K562 (cell line): Measurements from ENCODE around the gene HSPA1L. TPM values are rescaled to one million over a fixed set of nuclear protein-coding genes. Genes with fewer than 3 reads are reported as not detected.
A peak's percentile ranks its signal among the peaks of the same experiment; 100 is the strongest.

Experiments used
- BACH1 ChIP-seq: fragments of 200-800 bp; sonication (Bioruptor generic); IDR thresholded peaks from 2 replicates; pipeline ENCODE4 v1.6.1; 2016; ENCODE audit warnings: missing genetic modification characterization, missing compliant biosample characterization
- FOXK2 ChIP-seq, 2 experiments: fragments of 450-650 bp; IDR thresholded peaks in 1 of 2; conservative IDR thresholded peaks in 1 of 2; 2 replicates each; pipeline ENCODE4 v1.6.1; 2016; ENCODE audit warnings: low read depth in 2 of 2, mild to moderate bottlenecking in 1 of 2
- NUFIP1 ChIP-seq: fragments of 450-650 bp; IDR thresholded peaks from 2 replicates; pipeline ENCODE4 v1.6.1; 2018; ENCODE audit not compliant: partially characterized antibody
- PCBP1 ChIP-seq: fragments of 200-400 bp; formaldehyde crosslinking; IDR thresholded peaks from 2 replicates; pipeline ENCODE4 v1.6.1; 2018; ENCODE audit warnings: mild to moderate bottlenecking, low read depth, low read length; ENCODE audit not compliant: poor library complexity, severe bottlenecking
- PML ChIP-seq: IDR thresholded peaks from 2 replicates; pipeline ENCODE4 v1.6.1; 2012; ENCODE audit warnings: low read length, inconsistent platforms
- SMARCC2 ChIP-seq: fragments of 450-650 bp; IDR thresholded peaks from 2 replicates; pipeline ENCODE4 v1.6.1; 2017; ENCODE audit warnings: antibody characterized with exemption, moderate library complexity, mild to moderate bottlenecking, low read depth
- THAP7 ChIP-seq: fragments of 250-450 bp; sonication (Bioruptor Pico); IDR thresholded peaks from 2 replicates; pipeline ENCODE4 v1.5.0; 2021
- U2AF2 ChIP-seq: fragments of 200-400 bp; formaldehyde crosslinking; optimal IDR thresholded peaks from 2 replicates; pipeline ENCODE3; 2017; ENCODE audit warnings: low read depth, mild to moderate bottlenecking, low read length
- ZFP36 ChIP-seq: fragments of 150-350 bp; IDR thresholded peaks from 2 replicates; pipeline ENCODE4 v1.6.1; 2018; ENCODE audit warnings: low read length, low read depth; ENCODE audit not compliant: partially characterized antibody
- ZNF24 ChIP-seq: fragments of 450-650 bp; IDR thresholded peaks from 2 replicates; pipeline ENCODE4 v1.6.1; 2016
- polyA plus RNA-seq, 8 experiments: library from polyadenylated mRNA; depleted of rRNA in 4 of 8; stranded (reverse) in 5 of 8; unstranded in 3 of 8; fragments of >200 nt; fragmentation: Nextera tagmentation in 2 of 8; fragmentation: Illumina TruSeq in 1 of 8; extraction: Ambion mirVana in 2 of 8; extraction: Trizol in 1 of 8; gene quantifications; 2 replicates each; pipeline versions ENCODE4 v1.2.1 to v1.2.3, GENCODE V29; 2011 to 2014; ENCODE audit warnings: inconsistent platforms in 1 of 8, missing spikeins in 1 of 8
- total RNA-seq, 7 experiments: library from RNA; depleted of rRNA in 6 of 7; stranded (reverse); fragments of >200 nt in 6 of 7; fragmentation: Illumina TruSeq in 2 of 7; extraction: Trizol in 2 of 7; gene quantifications; 2 replicates each; pipeline versions ENCODE4 v1.2.1 to v1.2.3, GENCODE V29; 2011 to 2021; ENCODE audit warnings: low replicate concordance in 1 of 7
- TF ChIP-seq, protein P1 (sequence below): fragments of 250-450 bp; sonication (Bioruptor Pico); IDR thresholded peaks from 2 replicates; pipeline ENCODE4 v1.5.0; 2021
- TF ChIP-seq, protein P2 (sequence below): fragments of 250-450 bp; sonication (Bioruptor Pico); IDR thresholded peaks from 2 replicates; pipeline ENCODE4 v1.8.0; 2021; ENCODE audit warnings: mild to moderate bottlenecking, moderate library complexity
- TF ChIP-seq, protein P3 (sequence below): fragments of 200-600 bp; sonication (generic); IDR thresholded peaks from one replicate; pipeline ENCODE4 v1.6.1; 2012; ENCODE audit warnings: mild to moderate bottlenecking, low read depth, low read length, inconsistent platforms

Gene HSPA1L
- total and polyA plus RNA-seq, 9 of the 15 experiments (the other 6 are each of a cell fraction or from before 2014, with no cell fraction given) = 0.14 to 2.1 (median 1.3) TPM

DNA sequence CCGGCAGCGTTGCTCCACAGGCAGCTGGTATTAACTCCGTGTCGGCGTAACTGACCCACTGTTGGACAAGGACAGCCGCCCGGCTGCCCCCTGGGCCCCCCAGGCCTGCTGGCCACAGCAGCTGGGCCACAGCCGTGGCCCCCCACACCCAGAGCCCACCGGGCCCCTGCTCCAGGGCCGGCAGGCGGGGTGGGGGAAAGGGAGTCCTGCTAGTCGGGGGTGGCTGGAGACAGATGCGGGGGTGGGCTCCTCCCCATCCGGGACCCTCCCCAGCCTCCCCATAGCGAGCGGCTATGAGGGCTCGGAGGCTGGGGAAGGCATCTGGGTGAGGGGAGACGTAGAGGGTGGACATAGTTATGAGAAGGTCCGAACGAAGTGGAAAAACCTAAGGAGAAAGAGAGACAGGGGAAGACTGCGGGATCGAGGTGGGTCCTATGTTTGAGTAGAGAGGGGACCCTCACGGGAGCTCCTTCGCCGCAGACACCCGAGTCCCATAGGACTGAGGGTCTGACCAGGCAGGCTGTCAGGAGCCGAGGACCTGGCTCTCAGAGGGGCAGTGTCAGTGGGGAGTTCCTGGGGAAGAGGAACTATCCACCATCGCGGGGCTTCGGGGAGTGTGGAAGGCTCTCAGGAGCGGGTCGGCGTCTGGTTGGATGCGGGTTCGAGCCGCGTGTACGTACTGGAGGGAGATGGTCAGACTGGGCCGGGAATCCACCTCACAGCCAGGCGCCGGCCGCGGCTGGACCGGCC is 20.0 kb downstream of the HSPA1L start (continued):
- TF ChIP-seq THAP7 (CRISPR knock-in tag) = no peak
- no peak for TF ChIP-seq PML
- no peak for TF ChIP-seq BACH1 (tag)
- TF ChIP-seq PCBP1 = no peak
- TF ChIP-seq ZNF24 = no peak
- no peak for TF ChIP-seq ZFP36
- TF ChIP-seq, protein P1, sequence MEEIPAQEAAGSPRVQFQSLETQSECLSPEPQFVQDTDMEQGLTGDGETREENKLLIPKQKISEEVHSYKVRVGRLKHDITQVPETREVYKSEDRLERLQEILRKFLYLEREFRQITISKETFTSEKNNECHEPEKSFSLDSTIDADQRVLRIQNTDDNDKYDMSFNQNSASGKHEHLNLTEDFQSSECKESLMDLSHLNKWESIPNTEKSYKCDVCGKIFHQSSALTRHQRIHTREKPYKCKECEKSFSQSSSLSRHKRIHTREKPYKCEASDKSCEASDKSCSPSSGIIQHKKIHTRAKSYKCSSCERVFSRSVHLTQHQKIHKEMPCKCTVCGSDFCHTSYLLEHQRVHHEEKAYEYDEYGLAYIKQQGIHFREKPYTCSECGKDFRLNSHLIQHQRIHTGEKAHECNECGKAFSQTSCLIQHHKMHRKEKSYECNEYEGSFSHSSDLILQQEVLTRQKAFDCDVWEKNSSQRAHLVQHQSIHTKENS (CRISPR knock-in tag) = no peak
- TF ChIP-seq, protein P2, sequence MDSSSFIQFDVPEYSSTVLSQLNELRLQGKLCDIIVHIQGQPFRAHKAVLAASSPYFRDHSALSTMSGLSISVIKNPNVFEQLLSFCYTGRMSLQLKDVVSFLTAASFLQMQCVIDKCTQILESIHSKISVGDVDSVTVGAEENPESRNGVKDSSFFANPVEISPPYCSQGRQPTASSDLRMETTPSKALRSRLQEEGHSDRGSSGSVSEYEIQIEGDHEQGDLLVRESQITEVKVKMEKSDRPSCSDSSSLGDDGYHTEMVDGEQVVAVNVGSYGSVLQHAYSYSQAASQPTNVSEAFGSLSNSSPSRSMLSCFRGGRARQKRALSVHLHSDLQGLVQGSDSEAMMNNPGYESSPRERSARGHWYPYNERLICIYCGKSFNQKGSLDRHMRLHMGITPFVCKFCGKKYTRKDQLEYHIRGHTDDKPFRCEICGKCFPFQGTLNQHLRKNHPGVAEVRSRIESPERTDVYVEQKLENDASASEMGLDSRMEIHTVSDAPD (CRISPR knock-in tag) = no peak
- TF ChIP-seq U2AF2 = no peak
- TF ChIP-seq, protein P3, sequence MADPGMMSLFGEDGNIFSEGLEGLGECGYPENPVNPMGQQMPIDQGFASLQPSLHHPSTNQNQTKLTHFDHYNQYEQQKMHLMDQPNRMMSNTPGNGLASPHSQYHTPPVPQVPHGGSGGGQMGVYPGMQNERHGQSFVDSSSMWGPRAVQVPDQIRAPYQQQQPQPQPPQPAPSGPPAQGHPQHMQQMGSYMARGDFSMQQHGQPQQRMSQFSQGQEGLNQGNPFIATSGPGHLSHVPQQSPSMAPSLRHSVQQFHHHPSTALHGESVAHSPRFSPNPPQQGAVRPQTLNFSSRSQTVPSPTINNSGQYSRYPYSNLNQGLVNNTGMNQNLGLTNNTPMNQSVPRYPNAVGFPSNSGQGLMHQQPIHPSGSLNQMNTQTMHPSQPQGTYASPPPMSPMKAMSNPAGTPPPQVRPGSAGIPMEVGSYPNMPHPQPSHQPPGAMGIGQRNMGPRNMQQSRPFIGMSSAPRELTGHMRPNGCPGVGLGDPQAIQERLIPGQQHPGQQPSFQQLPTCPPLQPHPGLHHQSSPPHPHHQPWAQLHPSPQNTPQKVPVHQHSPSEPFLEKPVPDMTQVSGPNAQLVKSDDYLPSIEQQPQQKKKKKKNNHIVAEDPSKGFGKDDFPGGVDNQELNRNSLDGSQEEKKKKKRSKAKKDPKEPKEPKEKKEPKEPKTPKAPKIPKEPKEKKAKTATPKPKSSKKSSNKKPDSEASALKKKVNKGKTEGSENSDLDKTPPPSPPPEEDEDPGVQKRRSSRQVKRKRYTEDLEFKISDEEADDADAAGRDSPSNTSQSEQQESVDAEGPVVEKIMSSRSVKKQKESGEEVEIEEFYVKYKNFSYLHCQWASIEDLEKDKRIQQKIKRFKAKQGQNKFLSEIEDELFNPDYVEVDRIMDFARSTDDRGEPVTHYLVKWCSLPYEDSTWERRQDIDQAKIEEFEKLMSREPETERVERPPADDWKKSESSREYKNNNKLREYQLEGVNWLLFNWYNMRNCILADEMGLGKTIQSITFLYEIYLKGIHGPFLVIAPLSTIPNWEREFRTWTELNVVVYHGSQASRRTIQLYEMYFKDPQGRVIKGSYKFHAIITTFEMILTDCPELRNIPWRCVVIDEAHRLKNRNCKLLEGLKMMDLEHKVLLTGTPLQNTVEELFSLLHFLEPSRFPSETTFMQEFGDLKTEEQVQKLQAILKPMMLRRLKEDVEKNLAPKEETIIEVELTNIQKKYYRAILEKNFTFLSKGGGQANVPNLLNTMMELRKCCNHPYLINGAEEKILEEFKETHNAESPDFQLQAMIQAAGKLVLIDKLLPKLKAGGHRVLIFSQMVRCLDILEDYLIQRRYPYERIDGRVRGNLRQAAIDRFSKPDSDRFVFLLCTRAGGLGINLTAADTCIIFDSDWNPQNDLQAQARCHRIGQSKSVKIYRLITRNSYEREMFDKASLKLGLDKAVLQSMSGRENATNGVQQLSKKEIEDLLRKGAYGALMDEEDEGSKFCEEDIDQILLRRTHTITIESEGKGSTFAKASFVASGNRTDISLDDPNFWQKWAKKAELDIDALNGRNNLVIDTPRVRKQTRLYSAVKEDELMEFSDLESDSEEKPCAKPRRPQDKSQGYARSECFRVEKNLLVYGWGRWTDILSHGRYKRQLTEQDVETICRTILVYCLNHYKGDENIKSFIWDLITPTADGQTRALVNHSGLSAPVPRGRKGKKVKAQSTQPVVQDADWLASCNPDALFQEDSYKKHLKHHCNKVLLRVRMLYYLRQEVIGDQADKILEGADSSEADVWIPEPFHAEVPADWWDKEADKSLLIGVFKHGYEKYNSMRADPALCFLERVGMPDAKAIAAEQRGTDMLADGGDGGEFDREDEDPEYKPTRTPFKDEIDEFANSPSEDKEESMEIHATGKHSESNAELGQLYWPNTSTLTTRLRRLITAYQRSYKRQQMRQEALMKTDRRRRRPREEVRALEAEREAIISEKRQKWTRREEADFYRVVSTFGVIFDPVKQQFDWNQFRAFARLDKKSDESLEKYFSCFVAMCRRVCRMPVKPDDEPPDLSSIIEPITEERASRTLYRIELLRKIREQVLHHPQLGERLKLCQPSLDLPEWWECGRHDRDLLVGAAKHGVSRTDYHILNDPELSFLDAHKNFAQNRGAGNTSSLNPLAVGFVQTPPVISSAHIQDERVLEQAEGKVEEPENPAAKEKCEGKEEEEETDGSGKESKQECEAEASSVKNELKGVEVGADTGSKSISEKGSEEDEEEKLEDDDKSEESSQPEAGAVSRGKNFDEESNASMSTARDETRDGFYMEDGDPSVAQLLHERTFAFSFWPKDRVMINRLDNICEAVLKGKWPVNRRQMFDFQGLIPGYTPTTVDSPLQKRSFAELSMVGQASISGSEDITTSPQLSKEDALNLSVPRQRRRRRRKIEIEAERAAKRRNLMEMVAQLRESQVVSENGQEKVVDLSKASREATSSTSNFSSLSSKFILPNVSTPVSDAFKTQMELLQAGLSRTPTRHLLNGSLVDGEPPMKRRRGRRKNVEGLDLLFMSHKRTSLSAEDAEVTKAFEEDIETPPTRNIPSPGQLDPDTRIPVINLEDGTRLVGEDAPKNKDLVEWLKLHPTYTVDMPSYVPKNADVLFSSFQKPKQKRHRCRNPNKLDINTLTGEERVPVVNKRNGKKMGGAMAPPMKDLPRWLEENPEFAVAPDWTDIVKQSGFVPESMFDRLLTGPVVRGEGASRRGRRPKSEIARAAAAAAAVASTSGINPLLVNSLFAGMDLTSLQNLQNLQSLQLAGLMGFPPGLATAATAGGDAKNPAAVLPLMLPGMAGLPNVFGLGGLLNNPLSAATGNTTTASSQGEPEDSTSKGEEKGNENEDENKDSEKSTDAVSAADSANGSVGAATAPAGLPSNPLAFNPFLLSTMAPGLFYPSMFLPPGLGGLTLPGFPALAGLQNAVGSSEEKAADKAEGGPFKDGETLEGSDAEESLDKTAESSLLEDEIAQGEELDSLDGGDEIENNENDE = no peak
- TF ChIP-seq FOXK2 (conservative IDR thresholded peaks at IDR 0.05 in 1 of 2, IDR thresholded peaks at IDR 0.05 in 1 of 2; ENCODE audit: low read depth in 2 of 2) = peak in 1 of 2 experiments; percentile 58; a peak in 2 of 4 replicates
- peak; percentile 41 for TF ChIP-seq NUFIP1
- TF ChIP-seq SMARCC2 = no peak
